Endothelial cell of umbilical vein (primary cell): ENCODE data around the gene WDPCP. TPM values are rescaled to one million over a fixed set of nuclear protein-coding genes. Genes with fewer than 3 reads are reported as not detected.

Experiments
- BruUV-seq: library from RNA; stranded (reverse); fragments of 400-500 nt; replicated peaks from 2 replicates; lab custom pipeline; 2021; lab: Mats Ljungman, UMichigan
- CTCF ChIA-PET: fragments of 300-600, 350-600 bp; sonication (Branson Sonifier 250); formaldehyde crosslinking; loops from one replicate; lab custom pipeline; 2021; ENCODE audit warnings: antibody characterized with exemption, inconsistent platforms; lab: Charles Lee
- POLR2A ChIA-PET: fragments of 300-600, 350-600 bp; sonication (Branson Sonifier 250); formaldehyde crosslinking; loops from one replicate; lab custom pipeline; 2021; ENCODE audit warnings: antibody characterized with exemption, inconsistent platforms; lab: Charles Lee
- DNase-seq: peaks from one replicate; pipeline ENCODE4 v3.0.0-alpha.2; 2011; ENCODE audit warnings: low read depth, low spot score
- FAIRE-seq: peaks from 2 replicates; lab custom pipeline; 2011; peaks lifted over from hg19 to GRCh38; lab: Jason Lieb, UNC
- H2AFZ ChIP-seq: 2 replicates; pipeline ENCODE4 v1.6.0; 2012; ENCODE audit warnings: low read depth, low read length, control low read depth, inconsistent platforms
- H3K27ac ChIP-seq: 2 replicates; pipeline ENCODE4 v1.5.1; 2011; ENCODE audit warnings: low read depth, mild to moderate bottlenecking, control low read depth, low read length, moderate library complexity; ENCODE audit not compliant: insufficient read depth
- H3K27me3 ChIP-seq, 2 experiments: 2 replicates each; pipeline versions ENCODE4 v1.6.0 to v1.6.1; 2011; ENCODE audit warnings: low read length in 2 of 2, mixed read lengths in 1 of 2; ENCODE audit not compliant: control insufficient read depth in 2 of 2, insufficient read depth in 2 of 2
- H3K36me3 ChIP-seq, 2 experiments: 2 replicates in 1 of 2; 3 replicates in 1 of 2; pipeline ENCODE4 v1.5.1; 2011; ENCODE audit warnings: low read length in 2 of 2, mild to moderate bottlenecking in 1 of 2, moderate library complexity in 1 of 2; ENCODE audit not compliant: control insufficient read depth in 2 of 2, insufficient read depth in 2 of 2; ENCODE audit errors: extremely low read depth in 1 of 2
- H3K4me1 ChIP-seq: 3 replicates; pipeline ENCODE4 v1.5.1; 2011; ENCODE audit warnings: mild to moderate bottlenecking, low read length; ENCODE audit not compliant: control insufficient read depth, insufficient read depth; ENCODE audit errors: extremely low read depth
- H3K4me2 ChIP-seq: 2 replicates; pipeline ENCODE4 v1.6.1; 2011; ENCODE audit warnings: low read length, control low read depth, mixed read lengths; ENCODE audit not compliant: insufficient read depth
- H3K4me3 ChIP-seq, 3 experiments: fragments of 200-600 bp in 1 of 3; sonication (generic), shearing (Covaris generic) in 1 of 3; replicated peaks in 1 of 3; 2 replicates each; pipeline ENCODE4 v1.5.1; 2011 to 2016; ENCODE audit warnings: control low read depth in 3 of 3, low read length in 3 of 3, mild to moderate bottlenecking in 2 of 3, inconsistent platforms in 1 of 3, low read depth in 1 of 3, moderate library complexity in 1 of 3; ENCODE audit not compliant: insufficient read depth in 1 of 3
- H3K79me2 ChIP-seq: 2 replicates; pipeline ENCODE4 v1.6.0; 2012; ENCODE audit warnings: low read length, inconsistent platforms; ENCODE audit not compliant: control insufficient read depth, insufficient read depth
- H3K9ac ChIP-seq: replicated peaks from 2 replicates; pipeline ENCODE3; 2011; ENCODE audit warnings: low read length, control low read depth; ENCODE audit not compliant: insufficient read depth; ENCODE audit errors: extremely low read depth
- H3K9me1 ChIP-seq: replicated peaks from 3 replicates; pipeline ENCODE4 v1.6.0; 2011; ENCODE audit warnings: mild to moderate bottlenecking, low read length; ENCODE audit not compliant: control insufficient read depth, insufficient read depth; ENCODE audit errors: extremely low read depth
- H3K9me3 ChIP-seq: replicated peaks from 2 replicates; pipeline ENCODE4 v1.5.1; 2012; ENCODE audit warnings: low read length, inconsistent platforms; ENCODE audit not compliant: control insufficient read depth, insufficient read depth
- H4K20me1 ChIP-seq: replicated peaks from 2 replicates; pipeline ENCODE3; 2011; ENCODE audit warnings: mild to moderate bottlenecking, low read length; ENCODE audit not compliant: control insufficient read depth, insufficient read depth; ENCODE audit errors: extremely low read depth
- CTCF ChIP-seq, 2 donors: IDR thresholded peaks; 1 replicate in 1 of 2; 2 replicates in 1 of 2; pipeline ENCODE4 v1.5.1; 2011; ENCODE audit warnings: low read length in 2 of 2, mild to moderate bottlenecking in 2 of 2, moderate library complexity in 2 of 2, control low read depth in 1 of 2, inconsistent platforms in 1 of 2, low read depth in 1 of 2; ENCODE audit not compliant: insufficient read depth in 1 of 2; ENCODE audit errors: extremely low read depth in 1 of 2
- EZH2 ChIP-seq: IDR thresholded peaks from 2 replicates; pipeline ENCODE4 v1.6.1; 2012; ENCODE audit warnings: borderline replicate concordance, low read depth, mild to moderate bottlenecking, moderate library complexity, low read length, inconsistent platforms; ENCODE audit not compliant: severe bottlenecking
- FOS ChIP-seq: IDR thresholded peaks from 2 replicates; pipeline ENCODE4 v1.6.1; 2011; ENCODE audit warnings: mild to moderate bottlenecking, low read length, moderate library complexity, borderline replicate concordance; ENCODE audit not compliant: insufficient read depth
- GATA2 ChIP-seq: IDR thresholded peaks from 2 replicates; pipeline ENCODE4 v1.7.0; 2011; ENCODE audit warnings: low read depth, mild to moderate bottlenecking, moderate library complexity, mixed read lengths, low read length; ENCODE audit not compliant: insufficient read length, insufficient read depth
- JUN ChIP-seq: IDR thresholded peaks from 2 replicates; pipeline ENCODE4 v1.6.1; 2011; ENCODE audit warnings: borderline replicate concordance, low read depth; ENCODE audit not compliant: insufficient read length, insufficient read depth
- MAX ChIP-seq: IDR thresholded peaks from 2 replicates; pipeline ENCODE4 v1.6.1; 2011; ENCODE audit not compliant: insufficient read depth, insufficient read length
- MYC ChIP-seq: IDR thresholded peaks from one replicate; pipeline ENCODE4 v1.6.1; 2011; ENCODE audit warnings: mild to moderate bottlenecking, low read depth, low read length
- POLR2A ChIP-seq: IDR thresholded peaks from 2 replicates; pipeline ENCODE4 v1.6.1; 2012; ENCODE audit warnings: low read depth, mild to moderate bottlenecking, control low read depth, low read length
- POLR2AphosphoS5 ChIP-seq: IDR thresholded peaks from 2 replicates; pipeline ENCODE4 v1.6.1; 2012; ENCODE audit warnings: low read depth, mild to moderate bottlenecking, control low read depth, low read length, moderate library complexity; ENCODE audit not compliant: insufficient read depth
- dilution Hi-C: fragments of 300-500 bp; cut with MboI; formaldehyde crosslinking; loops from one replicate; pipeline ENCODE4 v1.15.0; 2019; ENCODE audit warnings: low sequenced_read_pairs; ENCODE audit not compliant: extremely low pct_ligation_motif_present
- intact Hi-C: fragments of 100-400 bp; cut with micrococcal nuclease; formaldehyde crosslinking; loops from one replicate; pipeline ENCODE4 v1.10.0; 2022
- polyA plus RNA-seq, 4 experiments: library from polyadenylated mRNA; depleted of rRNA in 3 of 4; stranded (reverse) in 3 of 4; unstranded in 1 of 4; fragments of >200 nt; gene quantifications; 2 replicates each; pipeline versions ENCODE4 v1.2.1 to v1.2.3, GENCODE V29; 2011 to 2012; ENCODE audit warnings: missing spikeins in 1 of 4
- total RNA-seq: library from RNA; stranded (reverse); gene quantifications from 2 replicates; pipeline ENCODE4 v1.2.3, GENCODE V29; 2021

The WDPCP gene
- total and polyA plus RNA-seq, 2 donors (not counting 3 experiments of a cell fraction or from before 2014, with no cell fraction given) = 4.0 to 8.8 TPM

GRCh38 chr2:63406641-63407040 lies 181.6 kb downstream of the WDPCP start:
- intact Hi-C loops = no loop called here
- DNase-seq (no peak), FAIRE-seq (no peak)
- no peaks in the 10 kb centered on the region for H4K20me1 ChIP-seq
- no peak overlapping the region for H3K27ac ChIP-seq
- BruUV-seq = no TSS peak
- ChIA-PET POLR2A (no interaction called here), CTCF (no interaction called here)
- dilution Hi-C loops = no loop called here
- no peak overlapping the region for H3K4me3 ChIP-seq
- H3K4me1 ChIP-seq = no peaks in the 10 kb centered on the region
- H3K9me1 ChIP-seq = no peaks in the 10 kb centered on the region
- H2AFZ ChIP-seq = no peak overlapping the region
- H3K9me3 ChIP-seq = no peaks in the 10 kb centered on the region
- no peaks in the 10 kb centered on the region for H3K79me2 ChIP-seq
- no peak overlapping the region for H3K4me2 ChIP-seq
- H3K36me3 ChIP-seq = no peaks in the 10 kb centered on the region
- TF ChIP-seq JUN = no peak
- TF ChIP-seq MYC = no peak
- no peak for TF ChIP-seq FOS
- TF ChIP-seq POLR2A = no peak
- no peak for TF ChIP-seq POLR2AphosphoS5
- TF ChIP-seq GATA2 = no peak
- H3K9ac ChIP-seq = no peak overlapping the region
- no peaks in the 10 kb centered on the region for H3K27me3 ChIP-seq

- POLR2A ChIA-PET = no interaction called here
These were observed 184.5 kb downstream of the WDPCP start for GRCh38 chr2:63403820-63404219.

More at GRCh38 chr2:63403820-63404219, 184.5 kb downstream of the WDPCP start:
- no TSS peak for BruUV-seq
- Histone ChIP-seq H3K79me2 (no peaks in the 10 kb centered on the region), H3K27ac (no peak overlapping the region), H3K4me2 (no peak overlapping the region), H3K9ac (no peak overlapping the region), H3K9me1 (no peaks in the 10 kb centered on the region), H4K20me1 (no peaks in the 10 kb centered on the region), H3K9me3 (no peaks in the 10 kb centered on the region), H3K36me3 (no peaks in the 10 kb centered on the region), H3K27me3 (no peaks in the 10 kb centered on the region), H2AFZ (no peak overlapping the region), H3K4me1 (no peaks in the 10 kb centered on the region), H3K4me3 (no peak overlapping the region)
- intact Hi-C loops (no loop called here), dilution Hi-C loops (no loop called here)
- no peak for TF ChIP-seq JUN
- TF ChIP-seq GATA2 = no peak
- no peak for TF ChIP-seq EZH2
- no peak for TF ChIP-seq FOS
- no peak for TF ChIP-seq MYC
- TF ChIP-seq POLR2A = no peak
- no peak for TF ChIP-seq POLR2AphosphoS5
- TF ChIP-seq MAX = no peak
- no peak for TF ChIP-seq CTCF (IDR thresholded peaks at IDR 0.05; ENCODE audit: extremely low read depth in 1 of 2, insufficient read depth in 1 of 2, low read depth in 1 of 2, low read length in 2 of 2)
- no peak for DNase-seq
- CTCF ChIA-PET = no interaction called here
- FAIRE-seq = no peak
